RPMI8226 (cell line): ENCODE data around the gene PSMB10.
"Not testable (repeated sequence)": the region's sequence is repeated elsewhere in the genome, so short reads cannot be mapped to it uniquely, and the experiment has no call there.

Experiments
- DNase-seq: peaks from one replicate; pipeline ENCODE4 v3.0.0-alpha.2; 2015

Gene PSMB10

GRCh38 chr16:67936124-67936879 is at the start of gene PSMB10:
Gene PSMB10, minus strand, starts transcription at chr16:67936850. Its CDS starts 101 bp downstream, at chr16:67936749.
- DNase-seq = no peak

GRCh38 chr16:67982011-67982696 is 45.5 kb upstream of the PSMB10 start:
- no peak for DNase-seq

GRCh38 chr16:67979955-67980678 is 43.5 kb upstream of the PSMB10 start, which contains the start of gene DPEP3:
Gene DPEP3, minus strand, starts transcription at chr16:67980499. Its CDS starts 119 bp downstream, at chr16:67980380.
- no peak for DNase-seq

GRCh38 chr16:67977469-67978227 is 41.0 kb upstream of the PSMB10 start:
- no peak for DNase-seq

- peak; percentile 55 for DNase-seq
Measured at GRCh38 chr16:67977005-67977404, 40.4 kb upstream of the PSMB10 start.

DNA sequence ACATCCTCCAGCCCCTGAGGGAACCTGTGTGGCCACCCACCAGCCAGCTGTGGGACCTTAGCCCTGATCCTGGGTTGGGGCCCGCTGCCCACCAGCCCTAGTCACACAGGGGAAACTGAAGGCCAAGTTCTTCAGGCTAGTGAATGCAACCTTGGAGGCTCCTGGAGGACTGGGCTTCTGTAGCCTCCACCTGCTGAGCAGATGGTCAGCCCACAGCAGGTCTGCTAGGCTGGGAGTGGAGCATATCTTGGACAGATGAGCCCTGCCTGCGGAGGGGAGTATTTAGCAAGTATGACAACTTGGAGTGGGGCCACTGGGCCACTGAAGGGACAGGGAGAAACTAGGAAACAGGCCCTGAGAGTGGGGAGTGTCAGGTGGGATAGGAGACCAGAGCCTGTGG is 39.6 kb upstream of the PSMB10 start:
- no peak for DNase-seq

GRCh38 chr16:67975321-67976105 is 38.9 kb upstream of the PSMB10 start:
- DNase-seq = peak; percentile 63

DNA sequence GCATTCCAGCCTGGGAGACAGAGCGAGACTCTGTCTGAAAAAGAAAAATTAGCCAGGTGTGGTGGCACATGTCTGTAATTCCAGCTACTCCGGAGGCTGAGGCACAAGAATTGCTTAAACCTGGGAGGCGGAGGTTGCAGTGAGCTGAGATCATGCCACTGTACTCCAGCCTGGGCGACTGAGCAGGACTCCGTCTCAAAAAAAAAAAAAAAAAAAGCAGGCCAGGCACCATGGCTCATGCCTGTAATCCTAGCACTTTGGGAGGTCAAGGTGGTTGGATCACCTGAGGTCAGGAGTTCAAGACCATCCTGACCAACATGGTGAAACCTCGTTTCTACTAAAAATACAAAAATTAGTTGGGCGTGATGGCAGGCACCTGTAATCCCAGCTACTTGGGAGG is 35.6 kb upstream of the PSMB10 start:
- DNase-seq = not testable (repeated sequence)

GRCh38 chr16:67971111-67971510 is 34.5 kb upstream of the PSMB10 start:
- no peak for DNase-seq

DNA sequence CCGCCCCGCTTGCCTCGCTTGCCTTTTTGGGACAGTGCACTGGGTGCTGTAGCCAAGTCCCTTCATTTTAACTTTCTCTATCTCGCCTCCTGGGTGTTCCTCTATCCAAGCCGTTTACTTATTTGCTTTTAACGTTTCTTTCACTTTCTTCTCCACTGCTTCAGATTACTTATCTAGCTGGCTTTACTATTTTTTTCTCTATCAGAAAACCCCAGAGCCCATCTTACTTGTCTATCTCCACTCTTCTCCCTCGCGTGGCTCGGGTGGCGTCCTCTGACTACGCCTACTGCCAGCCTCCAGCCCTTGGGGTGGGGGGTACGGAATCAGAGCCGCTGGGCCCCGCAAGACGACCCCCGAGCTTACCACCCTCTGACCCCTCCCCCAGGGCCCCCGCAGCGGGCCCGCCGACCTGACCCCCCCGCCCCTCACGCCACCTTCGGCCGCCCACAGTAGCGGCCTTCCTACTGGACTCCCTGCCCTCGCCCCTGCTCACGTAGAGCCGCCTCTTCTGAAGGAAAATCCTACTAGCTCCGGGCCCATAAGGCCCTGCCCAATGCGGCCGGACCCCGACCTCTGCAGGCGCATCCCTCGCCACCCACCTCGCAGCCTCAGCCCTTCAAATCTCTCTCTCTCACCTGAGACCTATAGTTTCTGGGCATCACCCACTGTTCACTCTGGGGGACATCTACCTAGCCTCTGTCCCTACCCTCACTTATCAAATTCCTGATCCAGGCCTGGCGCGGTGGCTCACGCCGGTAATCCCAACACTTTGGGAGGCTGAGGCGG is 32.8 kb upstream of the PSMB10 start:
- peak; percentile 44 for DNase-seq

GRCh38 chr16:67968400-67969253 is 32.0 kb upstream of the PSMB10 start, which contains the start of gene SLC12A4:
Gene SLC12A4, minus strand, starts transcription at chr16:67968637. Its CDS starts 84 bp downstream, at chr16:67968553.
- peak; percentile 87 for DNase-seq

- peak; percentile 56 for DNase-seq
Measured at GRCh38 chr16:67967958-67968399, 31.3 kb upstream of the PSMB10 start.

DNA sequence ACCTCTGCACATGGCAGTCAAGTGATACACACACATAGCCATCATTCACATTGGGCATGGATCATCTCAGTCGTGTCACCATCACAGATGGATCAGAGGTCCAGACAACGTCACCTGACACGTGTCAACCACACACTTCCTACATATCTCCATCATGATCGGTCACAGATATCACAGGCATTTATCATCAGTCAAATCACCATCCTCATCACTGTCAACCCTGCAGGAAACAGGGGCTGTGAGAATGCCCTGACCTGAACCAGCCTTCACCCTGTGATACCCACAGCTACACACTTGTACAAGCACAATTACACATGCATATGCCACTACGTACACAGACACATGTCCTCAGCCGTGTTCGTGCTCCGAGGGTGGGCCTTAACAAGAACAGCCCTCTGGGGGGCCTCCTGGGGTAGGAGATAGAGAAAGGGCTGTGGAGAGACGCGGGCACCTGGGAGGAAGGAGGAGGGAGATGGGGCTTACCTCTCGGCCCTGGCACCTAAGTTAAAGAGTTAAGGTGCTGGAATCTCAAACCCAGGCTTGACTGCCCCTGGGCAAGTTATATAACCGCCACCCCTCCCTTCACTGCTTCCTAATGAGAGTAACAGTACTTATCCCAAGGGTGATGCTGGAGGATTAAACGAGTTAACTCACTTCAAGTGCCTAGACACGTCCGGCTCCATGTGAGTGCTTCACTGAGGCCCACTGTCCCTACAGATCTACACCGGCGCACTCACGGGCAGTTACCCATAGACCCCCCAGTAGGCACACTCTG is 30.7 kb upstream of the PSMB10 start:
- DNase-seq = peak; percentile 2

- peak; percentile 5 for DNase-seq
Measured at GRCh38 chr16:67966549-67967182, 30.0 kb upstream of the PSMB10 start.

DNA sequence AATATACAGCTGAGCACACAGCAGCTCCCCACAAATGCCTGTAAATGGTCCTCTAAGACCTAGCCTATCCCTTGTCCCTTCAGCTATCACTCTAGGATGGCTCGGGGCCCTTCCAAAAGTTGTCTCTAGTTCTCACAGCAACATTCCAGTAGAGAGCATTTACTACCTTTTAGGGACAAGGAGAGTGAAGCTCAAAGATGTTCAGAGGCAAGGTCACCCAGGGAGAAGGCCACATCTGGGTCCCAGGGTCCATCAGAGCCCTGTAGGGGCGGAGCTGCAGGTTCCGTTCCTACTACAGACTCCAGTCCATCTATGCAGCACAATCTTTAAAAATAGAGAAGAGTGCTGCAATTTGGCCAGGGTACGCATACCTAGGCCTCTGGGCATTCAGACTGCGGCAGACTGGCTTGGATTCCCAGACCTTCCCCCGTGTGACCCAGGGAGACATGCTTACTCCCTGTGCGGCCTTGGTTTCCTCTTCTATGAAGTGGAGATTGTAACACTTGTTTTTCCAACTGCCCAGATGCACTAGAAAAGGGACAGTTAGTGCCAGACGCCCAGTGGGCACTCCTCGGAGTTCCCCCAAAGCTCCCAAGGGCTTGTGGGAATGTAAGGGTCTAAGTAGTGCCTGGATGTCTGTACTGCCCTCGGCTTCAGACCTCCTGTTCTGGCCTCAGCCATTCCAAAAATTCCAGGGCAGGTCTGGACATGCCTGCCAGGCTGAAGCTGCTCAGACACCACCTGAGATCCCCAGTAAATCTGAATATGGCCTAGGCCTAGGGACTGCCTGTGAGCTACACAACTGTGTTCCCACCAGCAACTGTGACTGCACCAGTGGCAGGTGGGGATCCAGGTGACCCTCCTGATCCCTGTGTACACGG is 29.3 kb upstream of the PSMB10 start:
- no peak for DNase-seq

DNA sequence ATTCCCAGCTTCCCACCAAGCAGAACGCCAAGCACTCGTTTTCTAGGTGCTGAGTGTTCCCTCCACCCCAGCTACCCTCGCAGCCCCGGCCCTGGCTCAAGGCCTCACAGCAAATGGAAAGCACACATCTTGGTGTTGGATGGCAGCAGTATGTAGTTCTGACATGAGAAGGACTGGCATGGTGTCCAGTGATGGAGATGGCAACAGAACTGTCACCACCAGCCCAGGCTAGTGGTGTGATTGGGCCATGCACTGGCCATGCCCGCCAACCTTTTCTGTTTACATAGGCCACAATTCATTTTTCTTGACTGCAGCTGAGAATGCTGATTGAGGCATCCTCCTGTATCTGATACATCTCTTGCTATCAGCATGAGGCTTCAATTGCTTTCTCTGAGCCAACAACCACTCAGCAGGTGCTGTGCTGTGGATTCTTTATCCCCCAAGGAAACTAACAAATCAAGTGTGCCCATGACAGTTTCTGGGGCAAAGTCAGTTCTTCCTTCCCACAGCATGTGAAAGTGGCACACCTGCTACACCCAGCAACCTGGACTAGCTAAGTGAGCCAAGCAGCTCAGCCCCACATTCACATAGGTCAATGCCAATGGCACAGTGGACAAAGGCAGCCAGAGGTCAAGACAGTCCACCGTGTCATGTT is 28.0 kb upstream of the PSMB10 start:
- DNase-seq = peak; percentile 87
